ENCODE measurements around the gene MIR17HG. TPM values are rescaled to one million over a fixed set of nuclear protein-coding genes. Genes with fewer than 3 reads are reported as not detected.

The MIR17HG gene
- total RNA-seq, 2 experiments from 2014 or later, result 19.5 to 22.0 TPM

- peaks cover 2% of the 10 kb centered on the region for H3K27me3 Mint-ChIP-seq
- H3K9me3 Mint-ChIP-seq, result no peaks in the 10 kb centered on the region
- H3K36me3 Mint-ChIP-seq, result no peaks in the 10 kb centered on the region
- ChIA-PET CTCF (interaction anchor here (1.0 to 2.8 kb wide), 3 partner anchors 9 to 61 kb away, joined by 3 to 11 read pairs (median 3); no protein-coding TSS in a partner anchor), POLR2A (no interaction called here)
- no peak overlapping the region for H3K27ac Mint-ChIP-seq
- no peak for DNase-seq
- H3K4me1 Mint-ChIP-seq (ENCODE audit: low read depth), result peaks cover 19% of the 10 kb centered on the region
- intact Hi-C loops (cut with micrococcal nuclease), result loop anchor here (10.0 kb wide), 1 partner anchor 238 kb away; no protein-coding TSS in a partner anchor
- H3K4me3 Mint-ChIP-seq, result no peak overlapping the region
Observed at GRCh38 chr13:91372911-91373310, 25.4 kb downstream of the MIR17HG start.

- Mint-ChIP-seq H3K4me3 (no peak overlapping the region), H3K36me3 (no peaks in the 10 kb centered on the region), H3K27ac (no peak overlapping the region), H3K9me3 (no peaks in the 10 kb centered on the region), H3K4me1 (ENCODE audit: low read depth) (peaks cover 3% of the 10 kb centered on the region), H3K27me3 (peaks cover 2% of the 10 kb centered on the region)
- intact Hi-C loops (cut with micrococcal nuclease), result loop anchor here (1.0 to 10.0 kb wide), 2 partner anchors 23 to 240 kb away; partner anchors contain the start of gene GPC5
- DNase-seq, result no peak
- ChIA-PET CTCF (interaction anchor here (1.1 to 1.3 kb wide), 3 partner anchors 17 to 348 kb away, joined by 3 to 5 read pairs (median 3); no protein-coding TSS in a partner anchor), POLR2A (no interaction called here)
Observed at GRCh38 chr13:91375116-91375729, 27.7 kb downstream of the MIR17HG start.

- no peak for DNase-seq
- no peak overlapping the region for H3K4me3 Mint-ChIP-seq
- ChIA-PET POLR2A (interaction anchor here (0.6 kb wide), 1 partner anchor 34 kb away, joined by 3 read pairs; no protein-coding TSS in a partner anchor), CTCF (interaction anchor here (0.7 to 1.8 kb wide), 5 partner anchors 9 to 342 kb away, joined by 3 to 6 read pairs (median 4); no protein-coding TSS in a partner anchor)
- H3K9me3 Mint-ChIP-seq, result no peaks in the 10 kb centered on the region
- peaks cover 12% of the 10 kb centered on the region for H3K27me3 Mint-ChIP-seq
- no peak overlapping the region for H3K27ac Mint-ChIP-seq
- intact Hi-C loops (cut with micrococcal nuclease), result loop anchor here (2.0 kb wide), 1 partner anchor 341 kb away; no protein-coding TSS in a partner anchor
- H3K36me3 Mint-ChIP-seq, result no peaks in the 10 kb centered on the region
- H3K4me1 Mint-ChIP-seq (ENCODE audit: low read depth), result peaks cover 4% of the 10 kb centered on the region
Observed at GRCh38 chr13:91381371-91381770, 33.9 kb downstream of the MIR17HG start.

GRCh38 chr13:91383836-91384235 is 36.3 kb downstream of the MIR17HG start:
- Mint-ChIP-seq H3K27me3 (peaks cover 22% of the 10 kb centered on the region), H3K27ac (no peak overlapping the region), H3K9me3 (no peaks in the 10 kb centered on the region), H3K4me3 (no peak overlapping the region), H3K36me3 (no peaks in the 10 kb centered on the region), H3K4me1 (ENCODE audit: low read depth) (peaks cover 4% of the 10 kb centered on the region)
- no peak for DNase-seq
- ChIA-PET POLR2A (no interaction called here), CTCF (interaction anchor here (0.6 to 1.4 kb wide), 3 partner anchors 15 to 72 kb away, joined by 3 to 4 read pairs (median 4); partner anchors contain the start of gene GPC5)
- intact Hi-C loops (cut with micrococcal nuclease), result no loop called here

- Mint-ChIP-seq H3K36me3 (no peaks in the 10 kb centered on the region), H3K4me3 (no peak overlapping the region), H3K27me3 (peaks cover 28% of the 10 kb centered on the region), H3K27ac (no peak overlapping the region), H3K9me3 (no peaks in the 10 kb centered on the region), H3K4me1 (ENCODE audit: low read depth) (peaks cover 4% of the 10 kb centered on the region)
- ChIA-PET CTCF (no interaction called here), POLR2A (interaction anchor here (1.1 kb wide), 1 partner anchor 11 kb away, joined by 3 read pairs; no protein-coding TSS in a partner anchor)
- intact Hi-C loops (cut with micrococcal nuclease), result no loop called here
- DNase-seq, result no peak
Observed at GRCh38 chr13:91384896-91385295, 37.4 kb downstream of the MIR17HG start.

- peaks cover 40% of the 10 kb centered on the region for H3K27me3 Mint-ChIP-seq
- H3K9me3 Mint-ChIP-seq, result no peaks in the 10 kb centered on the region
- ChIA-PET CTCF (interaction anchor here (0.9 to 1.0 kb wide), 2 partner anchors 9 to 10 kb away, joined by 3 read pairs; no protein-coding TSS in a partner anchor), POLR2A (no interaction called here)
- no peaks in the 10 kb centered on the region for H3K36me3 Mint-ChIP-seq
- no peaks in the 10 kb centered on the region for H3K4me1 Mint-ChIP-seq (ENCODE audit: low read depth)
- intact Hi-C loops (cut with micrococcal nuclease), result no loop called here
- H3K27ac Mint-ChIP-seq, result no peak overlapping the region
- no peak for DNase-seq
- H3K4me3 Mint-ChIP-seq, result no peak overlapping the region
Observed at GRCh38 chr13:91389186-91389585, 41.7 kb downstream of the MIR17HG start.

GRCh38 chr13:91397595-91397994 is 50.1 kb downstream of the MIR17HG start:
- ChIA-PET POLR2A (no interaction called here), CTCF (interaction anchor here (1.1 kb wide), 1 partner anchor 10 kb away, joined by 5 read pairs; no protein-coding TSS in a partner anchor)
- peaks cover 9% of the 10 kb centered on the region for H3K4me1 Mint-ChIP-seq (ENCODE audit: low read depth)
- no peak for DNase-seq
- no peaks in the 10 kb centered on the region for H3K9me3 Mint-ChIP-seq
- H3K4me3 Mint-ChIP-seq, result no peak overlapping the region
- H3K36me3 Mint-ChIP-seq, result no peaks in the 10 kb centered on the region
- intact Hi-C loops (cut with micrococcal nuclease), result no loop called here
- peaks cover 42% of the 10 kb centered on the region for H3K27me3 Mint-ChIP-seq
- no peak overlapping the region for H3K27ac Mint-ChIP-seq

GRCh38 chr13:91398413-91399188 is 51.1 kb downstream of the MIR17HG start, which contains the start of gene GPC5:
Gene GPC5 (plus strand): TSS chr13:91398621.
- Mint-ChIP-seq H3K27me3 (peaks cover 44% of the 10 kb centered on the region), H3K36me3 (no peaks in the 10 kb centered on the region), H3K4me1 (ENCODE audit: low read depth) (peaks cover 9% of the 10 kb centered on the region), H3K4me3 (peak within 1 kb of the TSS; percentile 69), H3K9me3 (no peaks in the 10 kb centered on the region), H3K27ac (peak within 1 kb of the TSS; percentile 21)
- POLR2A ChIA-PET, result interaction anchor here (0.8 kb wide), 1 partner anchor 52 kb away, joined by 5 read pairs; the partner anchor contains the start of gene MIR17HG
- intact Hi-C loops (cut with micrococcal nuclease), result loop anchor here (1.0 to 2.0 kb wide), 3 partner anchors 23 to 86 kb away; partner anchors contain the start of gene MIR17HG
- CTCF ChIA-PET, result interaction anchor here (0.9 to 1.9 kb wide), 5 partner anchors 9 to 17 kb away, joined by 3 to 5 read pairs (median 4); no protein-coding TSS in a partner anchor
- peak; percentile 91 for DNase-seq

GRCh38 chr13:91399189-91400062 is 51.9 kb downstream of the MIR17HG start:
- peak overlapping the region; percentile 69 for H3K4me3 Mint-ChIP-seq
- peaks cover 38% of the 10 kb centered on the region for H3K27me3 Mint-ChIP-seq
- no peak overlapping the region for H3K27ac Mint-ChIP-seq
- H3K4me1 Mint-ChIP-seq (ENCODE audit: low read depth), result peaks cover 9% of the 10 kb centered on the region
- CTCF ChIA-PET, result interaction anchor here (0.9 to 1.9 kb wide), 4 partner anchors 10 to 18 kb away, joined by 3 to 5 read pairs (median 4); no protein-coding TSS in a partner anchor
- H3K9me3 Mint-ChIP-seq, result no peaks in the 10 kb centered on the region
- DNase-seq, result no peak
- intact Hi-C loops (cut with micrococcal nuclease), result loop anchor here (2.0 kb wide), 1 partner anchor 87 kb away; no protein-coding TSS in a partner anchor
- POLR2A ChIA-PET, result interaction anchor here (0.8 kb wide), 1 partner anchor 52 kb away, joined by 5 read pairs; the partner anchor contains the start of gene MIR17HG
- no peaks in the 10 kb centered on the region for H3K36me3 Mint-ChIP-seq

GRCh38 chr13:91400063-91400399 is 52.5 kb downstream of the MIR17HG start:
- H3K9me3 Mint-ChIP-seq, result no peaks in the 10 kb centered on the region
- intact Hi-C loops (cut with micrococcal nuclease), result no loop called here

GRCh38 chr13:91400671-91401070 is 53.2 kb downstream of the MIR17HG start:
- CTCF ChIA-PET, result interaction anchor here (1.9 kb wide), 1 partner anchor 19 kb away, joined by 5 read pairs; no protein-coding TSS in a partner anchor
- intact Hi-C loops (cut with micrococcal nuclease), result no loop called here
- POLR2A ChIA-PET, result no interaction called here
- Mint-ChIP-seq H3K27ac (no peak overlapping the region), H3K27me3 (peaks cover 27% of the 10 kb centered on the region), H3K36me3 (no peaks in the 10 kb centered on the region), H3K9me3 (no peaks in the 10 kb centered on the region), H3K4me1 (ENCODE audit: low read depth) (peaks cover 9% of the 10 kb centered on the region), H3K4me3 (no peak overlapping the region)
- DNase-seq, result no peak

More at GRCh38 chr13:91400063-91400399, 52.5 kb downstream of the MIR17HG start:
- POLR2A ChIA-PET, result no interaction called here
- H3K27ac Mint-ChIP-seq, result no peak overlapping the region
- CTCF ChIA-PET, result interaction anchor here (1.9 kb wide), 1 partner anchor 18 kb away, joined by 5 read pairs; no protein-coding TSS in a partner anchor
- no peaks in the 10 kb centered on the region for H3K36me3 Mint-ChIP-seq
- peaks cover 9% of the 10 kb centered on the region for H3K4me1 Mint-ChIP-seq (ENCODE audit: low read depth)
- H3K27me3 Mint-ChIP-seq, result peaks cover 32% of the 10 kb centered on the region
- no peak overlapping the region for H3K4me3 Mint-ChIP-seq
- no peak for DNase-seq

Measured in activated CD4-positive, alpha-beta memory T cell treated with anti-CD3 and anti-CD28 coated beads for 36 hours (primary cell).